ENCODE data around the gene SEPTIN1. TPM values are rescaled to one million over a fixed set of nuclear protein-coding genes. Genes with fewer than 3 reads are reported as not detected.

The SEPTIN1 gene
- total and polyA plus RNA-seq, 2 of the 13 experiments (the other 11 are each of a cell fraction or from before 2014, with no cell fraction given): 0.18 to 0.67 TPM

- TF ChIP-seq USF2 (IDR thresholded peaks at IDR 0.05; ENCODE audit: low read depth, low read length): no peak
- TF ChIP-seq USF2 (CRISPR knock-in tag; IDR thresholded peaks at IDR 0.05; ENCODE audit: borderline replicate concordance): peak; percentile 39; the same call in 1 of the 2 replicates
- TF ChIP-seq ZSCAN9 (CRISPR knock-in tag; IDR thresholded peaks at IDR 0.05; ENCODE audit: borderline replicate concordance): peak; percentile 81; the same call in 1 of the 2 replicates
- TF ChIP-seq ATF5 (CRISPR knock-in tag; IDR thresholded peaks at IDR 0.05; ENCODE audit: low read depth): no peak
- no peak for TF ChIP-seq GPN1 (CRISPR knock-in tag; IDR thresholded peaks at IDR 0.05; ENCODE audit: borderline replicate concordance)
- peak; percentile 27; the same call in 1 of the 2 replicates for TF ChIP-seq SMC3 (IDR thresholded peaks at IDR 0.05; ENCODE audit: low read length)
- TF ChIP-seq PCBP2 (optimal IDR thresholded peaks at IDR 0.05; ENCODE audit: low read depth, low read length, poor library complexity, severe bottlenecking): no peak
- TF ChIP-seq LBX2 (CRISPR knock-in tag; IDR thresholded peaks at IDR 0.05; ENCODE audit: borderline replicate concordance): no peak
- peak; percentile 91 for TF ChIP-seq ZNF18 (CRISPR knock-in tag; IDR thresholded peaks at IDR 0.05; ENCODE audit: insufficient replicate concordance)
- no peak for TF ChIP-seq SOX13 (IDR thresholded peaks at IDR 0.05)
- peak in 1 of 2 experiments; percentile 29; a peak in 1 of 4 replicates for TF ChIP-seq SOX13 (CRISPR knock-in tag; conservative IDR thresholded peaks at IDR 0.05 in 1 of 2, IDR thresholded peaks at IDR 0.05 in 1 of 2)
- TF ChIP-seq ZSCAN30 (CRISPR knock-in tag; IDR thresholded peaks at IDR 0.05): peak; percentile 93
- TF ChIP-seq ZBTB37 (CRISPR knock-in tag; IDR thresholded peaks at IDR 0.05): no peak
- no peak for TF ChIP-seq RFX1 (IDR thresholded peaks at IDR 0.05)
- TF ChIP-seq ZNF234 (CRISPR knock-in tag; conservative IDR thresholded peaks at IDR 0.05): no peak
- TF ChIP-seq SMYD3 (CRISPR knock-in tag; IDR thresholded peaks at IDR 0.05): peak; percentile 87; the same call in 1 of the 2 replicates
- peak; percentile 70; the same call in 1 of the 2 replicates for TF ChIP-seq TP53 (CRISPR knock-in tag; conservative IDR thresholded peaks at IDR 0.05)
- no peak for TF ChIP-seq ZMAT3 (CRISPR knock-in tag; conservative IDR thresholded peaks at IDR 0.05)
- TF ChIP-seq POLR2AphosphoS2 (IDR thresholded peaks at IDR 0.05; ENCODE audit: low read depth, low read length): no peak
- TF ChIP-seq GATAD2A (CRISPR knock-in tag; IDR thresholded peaks at IDR 0.05): peak; percentile 93
- TF ChIP-seq SUZ12 (IDR thresholded peaks at IDR 0.05; ENCODE audit: low read depth, low read length): no peak
- no peak for TF ChIP-seq CENPBD1 (CRISPR knock-in tag; IDR thresholded peaks at IDR 0.05; ENCODE audit: borderline replicate concordance, low read depth)
- 0 out of 2 replicates have a peak, but pooled peaks have one; percentile 25 for TF ChIP-seq ZBTB21 (CRISPR knock-in tag; IDR thresholded peaks at IDR 0.05)
Measured at GRCh38 chr16:30335598-30336474, 46.5 kb downstream of the SEPTIN1 start (continued).
